Activated CD4-positive, alpha-beta T cell treated with anti-CD3 and anti-CD28 coated beads, Interleukin-2, amount 50 U/mL, for 4 hours (primary cell): ENCODE results near the gene SUGCT.

Source experiments
- DNase-seq, 2 experiments: peaks; one replicate each; pipeline ENCODE4 v3.0.0-alpha.2; 2020

SUGCT gene

GRCh38 chr7:40885503-40885902 lies 750.7 kb downstream of the SUGCT start:
- no peak for DNase-seq

GRCh38 chr7:40887099-40887498 lies 752.3 kb downstream of the SUGCT start:
- no peak for DNase-seq

GRCh38 chr7:40888499-40888898 lies 753.7 kb downstream of the SUGCT start:
- DNase-seq = no peak

- no peak for DNase-seq
Observed at GRCh38 chr7:40889099-40889498, 754.3 kb downstream of the SUGCT start.

- no peak for DNase-seq
Observed at GRCh38 chr7:40889539-40889938, 754.7 kb downstream of the SUGCT start.

GRCh38 chr7:40890088-40890692 lies 755.4 kb downstream of the SUGCT start:
- no peak for DNase-seq

- no peak for DNase-seq
Observed at GRCh38 chr7:40891232-40891631, 756.4 kb downstream of the SUGCT start.

GRCh38 chr7:40899151-40899550 lies 764.3 kb downstream of the SUGCT start:
- no peak for DNase-seq

- DNase-seq = no peak
Observed at GRCh38 chr7:40899636-40900507, 765.1 kb downstream of the SUGCT start.

GRCh38 chr7:40903872-40904271 lies 769.1 kb downstream of the SUGCT start:
- no peak for DNase-seq

GRCh38 chr7:40907286-40907685 lies 772.5 kb downstream of the SUGCT start:
- DNase-seq = no peak

- DNase-seq = no peak
Observed at GRCh38 chr7:40909346-40909980, 774.7 kb downstream of the SUGCT start.
